ENCODE measurements around the gene TXK. TPM values are rescaled to one million over a fixed set of nuclear protein-coding genes. Genes with fewer than 3 reads are reported as not detected.

The TXK gene
- total RNA-seq, 1 experiment from 2014 or later, result 1.7 TPM

GRCh38 chr4:48116582-48116981 lies 17.5 kb downstream of the TXK start:
- no peaks in the 10 kb centered on the region for H4K20me1 ChIP-seq (ENCODE audit: insufficient read depth)
- intact Hi-C loops (cut with micrococcal nuclease), result no loop called here
- ChIA-PET RAD21 (ENCODE audit: low non-redundant PET in 1 of 2, low total read pairs in 2 of 2, uncharacterized antibody in 2 of 2, unreplicated experiment in 2 of 2) (no interaction called here), POLR2A (no interaction called here), CTCF (no interaction called here)
- H3K4me3 ChIP-seq (replicated peaks in 1 of 2; ENCODE audit: low read depth in 1 of 2, low read length in 2 of 2), result no peak overlapping the region
- H3K9me3 ChIP-seq (ENCODE audit: control insufficient read depth in 1 of 2, insufficient read depth in 1 of 2, low read depth in 1 of 2, low read length in 2 of 2), result no peaks in the 10 kb centered on the region
- H3K36me3 ChIP-seq (ENCODE audit: control insufficient read depth in 1 of 2, insufficient read depth in 2 of 2, low read length in 2 of 2), result no peaks in the 10 kb centered on the region
- no peak for TF ChIP-seq FOSL1 (IDR thresholded peaks at IDR 0.05; ENCODE audit: low read depth)
- no peaks in the 10 kb centered on the region for H3K79me2 ChIP-seq (ENCODE audit: insufficient read depth, low read length)
- H3K27me3 ChIP-seq (ENCODE audit: insufficient read depth, low read length), result no peaks in the 10 kb centered on the region
- H3K27ac ChIP-seq (ENCODE audit: low read depth, low read length), result no peak overlapping the region
- no peak overlapping the region for H2AFZ ChIP-seq (ENCODE audit: low read depth, low read length, poor library complexity, severe bottlenecking)
- H3K9ac ChIP-seq (ENCODE audit: low read length), result no peak overlapping the region
- DNase-seq (ENCODE audit: low read depth, low spot score), result no peak
- ATAC-seq, result no peak
- no peaks in the 10 kb centered on the region for H3K9me2 ChIP-seq (ENCODE audit: insufficient read depth)
- BruUV-seq (replicated peaks), result no TSS peak
- H3K4me1 ChIP-seq (ENCODE audit: control insufficient read depth in 1 of 2, insufficient read depth in 2 of 2, low read length in 2 of 2), result no peaks in the 10 kb centered on the region
- no peak overlapping the region for H3K4me2 ChIP-seq (ENCODE audit: low read length)

- Histone ChIP-seq H3K36me3 (ENCODE audit: control insufficient read depth in 1 of 2, insufficient read depth in 2 of 2, low read length in 2 of 2) (no peaks in the 10 kb centered on the region), H3K4me3 (replicated peaks in 1 of 2; ENCODE audit: low read depth in 1 of 2, low read length in 2 of 2) (no peak overlapping the region), H3K4me1 (ENCODE audit: control insufficient read depth in 1 of 2, insufficient read depth in 2 of 2, low read length in 2 of 2) (peaks cover 0 to 2% of the 10 kb centered on the region in 2 experiments; a peak in 2 of 4 replicates), H2AFZ (ENCODE audit: low read depth, low read length, poor library complexity, severe bottlenecking) (no peak overlapping the region), H3K9ac (ENCODE audit: low read length) (no peak overlapping the region), H3K79me2 (ENCODE audit: insufficient read depth, low read length) (no peaks in the 10 kb centered on the region), H4K20me1 (ENCODE audit: insufficient read depth) (no peaks in the 10 kb centered on the region), H3K9me2 (ENCODE audit: insufficient read depth) (no peaks in the 10 kb centered on the region), H3K4me2 (ENCODE audit: low read length) (no peak overlapping the region), H3K27ac (ENCODE audit: low read depth, low read length) (no peak overlapping the region), H3K27me3 (ENCODE audit: insufficient read depth, low read length) (no peaks in the 10 kb centered on the region), H3K9me3 (ENCODE audit: control insufficient read depth in 1 of 2, insufficient read depth in 1 of 2, low read depth in 1 of 2, low read length in 2 of 2) (no peaks in the 10 kb centered on the region)
- no peak for DNase-seq (ENCODE audit: low read depth, low spot score)
- no TSS peak for BruUV-seq (replicated peaks)
- ChIA-PET POLR2A (no interaction called here), RAD21 (ENCODE audit: low non-redundant PET in 1 of 2, low total read pairs in 2 of 2, uncharacterized antibody in 2 of 2, unreplicated experiment in 2 of 2) (no interaction called here), CTCF (interaction anchor here (1.1 kb wide), 1 partner anchor 161 kb away, joined by 3 read pairs; no protein-coding TSS in a partner anchor)
- TF ChIP-seq REST (IDR thresholded peaks at IDR 0.05; ENCODE audit: low read depth) (no peak), EZH2phosphoT487 (IDR thresholded peaks at IDR 0.05; ENCODE audit: borderline replicate concordance) (no peak), ELF1 (IDR thresholded peaks at IDR 0.05; ENCODE audit: borderline replicate concordance, low read depth) (no peak), ZFX (IDR thresholded peaks at IDR 0.05) (no peak), CTCF (IDR thresholded peaks at IDR 0.05 in 2 of 3, conservative IDR thresholded peaks at IDR 0.05 in 1 of 3; ENCODE audit: borderline replicate concordance in 1 of 3, insufficient read depth in 1 of 3, low read depth in 2 of 3, low read length in 2 of 3) (no peak), YY1 (IDR thresholded peaks at IDR 0.05; ENCODE audit: extremely low read depth, insufficient replicate concordance, low read depth, low read length) (no peak), SIN3A (IDR thresholded peaks at IDR 0.05; ENCODE audit: low read depth) (no peak), POLR2AphosphoS5 (IDR thresholded peaks at IDR 0.05; ENCODE audit: low read depth, low read length) (no peak), ZNF274 (IDR thresholded peaks at IDR 0.05; ENCODE audit: low read depth, low read length) (no peak), FOSL1 (IDR thresholded peaks at IDR 0.05; ENCODE audit: low read depth) (no peak), TCF7L2 (IDR thresholded peaks at IDR 0.05; ENCODE audit: borderline replicate concordance, extremely low read depth, insufficient read depth, insufficient read length) (no peak)
- TF ChIP-seq, protein P1, sequence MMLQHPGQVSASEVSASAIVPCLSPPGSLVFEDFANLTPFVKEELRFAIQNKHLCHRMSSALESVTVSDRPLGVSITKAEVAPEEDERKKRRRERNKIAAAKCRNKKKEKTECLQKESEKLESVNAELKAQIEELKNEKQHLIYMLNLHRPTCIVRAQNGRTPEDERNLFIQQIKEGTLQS (IDR thresholded peaks at IDR 0.05), result no peak
- TF ChIP-seq, protein P2, sequence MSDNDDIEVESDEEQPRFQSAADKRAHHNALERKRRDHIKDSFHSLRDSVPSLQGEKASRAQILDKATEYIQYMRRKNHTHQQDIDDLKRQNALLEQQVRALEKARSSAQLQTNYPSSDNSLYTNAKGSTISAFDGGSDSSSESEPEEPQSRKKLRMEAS (IDR thresholded peaks at IDR 0.05), result no peak
- ATAC-seq, result no peak
- intact Hi-C loops (cut with micrococcal nuclease), result no loop called here
These were observed 19.6 kb downstream of the TXK start for GRCh38 chr4:48114412-48114811.

Data from HCT116 (cell line).